GM21390 (cell line): ENCODE results near the gene TGFBR3L.

Source experiments
- ATAC-seq: cut with Tn5 transposase; IDR thresholded peaks from one replicate; pipeline ENCODE4 v1.9.1; 2021; ENCODE audit not compliant: unreplicated experiment

Gene TGFBR3L

GRCh38 chr19:7914598-7915045 lies at the start of gene TGFBR3L:
Gene TGFBR3L, plus strand, starts transcription at chr19:7914830.
- ATAC-seq = no peak

- ATAC-seq = no peak
Measured at GRCh38 chr19:7865262-7865911, 49.2 kb upstream of the TGFBR3L start.

GRCh38 chr19:7866399-7867091 lies 48.1 kb upstream of the TGFBR3L start:
- no peak for ATAC-seq

- no peak for ATAC-seq
Measured at GRCh38 chr19:7867092-7867844, 47.4 kb upstream of the TGFBR3L start.

GRCh38 chr19:7868326-7868670 lies 46.3 kb upstream of the TGFBR3L start:
- ATAC-seq = no peak

- ATAC-seq = peak; percentile 60
Measured at GRCh38 chr19:7868671-7869452, 45.8 kb upstream of the TGFBR3L start.

GRCh38 chr19:7869453-7869909 lies 45.1 kb upstream of the TGFBR3L start:
- peak; percentile 47 for ATAC-seq

GRCh38 chr19:7869910-7870511 lies 44.6 kb upstream of the TGFBR3L start:
- ATAC-seq = no peak

- no peak for ATAC-seq
Measured at GRCh38 chr19:7870571-7871436, 43.8 kb upstream of the TGFBR3L start.

- no peak for ATAC-seq
Measured at GRCh38 chr19:7871437-7872305, 43.0 kb upstream of the TGFBR3L start.

- no peak for ATAC-seq
Measured at GRCh38 chr19:7872306-7873204, 42.1 kb upstream of the TGFBR3L start.

GRCh38 chr19:7873304-7874075 lies 41.1 kb upstream of the TGFBR3L start:
- ATAC-seq = no peak

- ATAC-seq = no peak
Measured at GRCh38 chr19:7874076-7874896, 40.3 kb upstream of the TGFBR3L start, which contains the start of gene PRR36. Gene PRR36, minus strand, starts transcription at chr19:7874390. Its CDS starts 701 bp downstream, at chr19:7873689.

GRCh38 chr19:7874897-7875273 lies 39.7 kb upstream of the TGFBR3L start:
- no peak for ATAC-seq

- ATAC-seq = no peak
Measured at GRCh38 chr19:7877249-7877836, 37.3 kb upstream of the TGFBR3L start.
